ENCODE measurements around the gene TIA1. TPM values are rescaled to one million over a fixed set of nuclear protein-coding genes. Genes with fewer than 3 reads are reported as not detected.

TIA1 gene
- total RNA-seq, 1 experiment from 2014 or later, result 150 TPM

DNA sequence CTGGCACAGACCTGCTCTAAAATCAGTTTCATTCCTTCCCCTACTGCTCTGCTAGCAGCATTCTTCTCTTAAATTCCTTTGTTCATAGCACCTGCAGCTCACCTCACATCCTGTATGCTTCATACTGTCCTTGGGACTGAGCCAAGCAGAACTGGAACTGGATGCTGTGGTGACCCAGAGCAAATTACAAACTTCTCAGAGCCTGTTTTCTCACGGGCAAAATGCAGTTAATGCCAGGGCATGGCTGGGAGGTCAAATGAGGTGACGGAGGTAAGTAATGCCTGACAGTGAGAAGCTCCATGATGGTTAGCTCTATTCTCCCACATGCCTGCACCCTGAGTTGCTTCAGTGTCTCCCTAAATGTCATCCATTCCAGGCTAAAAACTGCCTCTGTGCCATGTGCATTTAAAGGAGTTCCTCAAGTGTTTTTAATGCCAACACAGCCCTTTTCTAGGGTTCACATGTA is 87.3 kb downstream of the TIA1 start:
- CTCF ChIA-PET, result no interaction called here
- POLR2A ChIA-PET, result no interaction called here
- Mint-ChIP-seq H3K27me3 (ENCODE audit: low read depth) (no peaks in the 10 kb centered on the region), H3K36me3 (peaks cover 14% of the 10 kb centered on the region), H3K4me3 (no peak overlapping the region), H3K9me3 (no peaks in the 10 kb centered on the region), H3K4me1 (no peaks in the 10 kb centered on the region), H3K27ac (peak overlapping the region; percentile 38; the same call in 1 of the 2 replicates)
- DNase-seq (ENCODE audit: low spot score) (no peak), ATAC-seq (peak; percentile 51)
- no peak for TF ChIP-seq NFE2L1 (CRISPR knock-in tag; IDR thresholded peaks at IDR 0.05)
- TF ChIP-seq TP53 (CRISPR knock-in tag; IDR thresholded peaks at IDR 0.05), result no peak
- TF ChIP-seq FOXK1 (CRISPR knock-in tag; IDR thresholded peaks at IDR 0.05), result no peak
- no peak for TF ChIP-seq ZNF138 (CRISPR knock-in tag; conservative IDR thresholded peaks at IDR 0.05)
- no peak for TF ChIP-seq FOXJ3 (CRISPR knock-in tag; IDR thresholded peaks at IDR 0.05; ENCODE audit: borderline replicate concordance)
- no peak for TF ChIP-seq ATF1 (CRISPR knock-in tag; IDR thresholded peaks at IDR 0.05)
- TF ChIP-seq, protein P1, sequence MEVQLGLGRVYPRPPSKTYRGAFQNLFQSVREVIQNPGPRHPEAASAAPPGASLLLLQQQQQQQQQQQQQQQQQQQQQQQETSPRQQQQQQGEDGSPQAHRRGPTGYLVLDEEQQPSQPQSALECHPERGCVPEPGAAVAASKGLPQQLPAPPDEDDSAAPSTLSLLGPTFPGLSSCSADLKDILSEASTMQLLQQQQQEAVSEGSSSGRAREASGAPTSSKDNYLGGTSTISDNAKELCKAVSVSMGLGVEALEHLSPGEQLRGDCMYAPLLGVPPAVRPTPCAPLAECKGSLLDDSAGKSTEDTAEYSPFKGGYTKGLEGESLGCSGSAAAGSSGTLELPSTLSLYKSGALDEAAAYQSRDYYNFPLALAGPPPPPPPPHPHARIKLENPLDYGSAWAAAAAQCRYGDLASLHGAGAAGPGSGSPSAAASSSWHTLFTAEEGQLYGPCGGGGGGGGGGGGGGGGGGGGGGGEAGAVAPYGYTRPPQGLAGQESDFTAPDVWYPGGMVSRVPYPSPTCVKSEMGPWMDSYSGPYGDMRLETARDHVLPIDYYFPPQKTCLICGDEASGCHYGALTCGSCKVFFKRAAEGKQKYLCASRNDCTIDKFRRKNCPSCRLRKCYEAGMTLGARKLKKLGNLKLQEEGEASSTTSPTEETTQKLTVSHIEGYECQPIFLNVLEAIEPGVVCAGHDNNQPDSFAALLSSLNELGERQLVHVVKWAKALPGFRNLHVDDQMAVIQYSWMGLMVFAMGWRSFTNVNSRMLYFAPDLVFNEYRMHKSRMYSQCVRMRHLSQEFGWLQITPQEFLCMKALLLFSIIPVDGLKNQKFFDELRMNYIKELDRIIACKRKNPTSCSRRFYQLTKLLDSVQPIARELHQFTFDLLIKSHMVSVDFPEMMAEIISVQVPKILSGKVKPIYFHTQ (CRISPR knock-in tag; IDR thresholded peaks at IDR 0.05), result no peak
- TF ChIP-seq, protein P2, sequence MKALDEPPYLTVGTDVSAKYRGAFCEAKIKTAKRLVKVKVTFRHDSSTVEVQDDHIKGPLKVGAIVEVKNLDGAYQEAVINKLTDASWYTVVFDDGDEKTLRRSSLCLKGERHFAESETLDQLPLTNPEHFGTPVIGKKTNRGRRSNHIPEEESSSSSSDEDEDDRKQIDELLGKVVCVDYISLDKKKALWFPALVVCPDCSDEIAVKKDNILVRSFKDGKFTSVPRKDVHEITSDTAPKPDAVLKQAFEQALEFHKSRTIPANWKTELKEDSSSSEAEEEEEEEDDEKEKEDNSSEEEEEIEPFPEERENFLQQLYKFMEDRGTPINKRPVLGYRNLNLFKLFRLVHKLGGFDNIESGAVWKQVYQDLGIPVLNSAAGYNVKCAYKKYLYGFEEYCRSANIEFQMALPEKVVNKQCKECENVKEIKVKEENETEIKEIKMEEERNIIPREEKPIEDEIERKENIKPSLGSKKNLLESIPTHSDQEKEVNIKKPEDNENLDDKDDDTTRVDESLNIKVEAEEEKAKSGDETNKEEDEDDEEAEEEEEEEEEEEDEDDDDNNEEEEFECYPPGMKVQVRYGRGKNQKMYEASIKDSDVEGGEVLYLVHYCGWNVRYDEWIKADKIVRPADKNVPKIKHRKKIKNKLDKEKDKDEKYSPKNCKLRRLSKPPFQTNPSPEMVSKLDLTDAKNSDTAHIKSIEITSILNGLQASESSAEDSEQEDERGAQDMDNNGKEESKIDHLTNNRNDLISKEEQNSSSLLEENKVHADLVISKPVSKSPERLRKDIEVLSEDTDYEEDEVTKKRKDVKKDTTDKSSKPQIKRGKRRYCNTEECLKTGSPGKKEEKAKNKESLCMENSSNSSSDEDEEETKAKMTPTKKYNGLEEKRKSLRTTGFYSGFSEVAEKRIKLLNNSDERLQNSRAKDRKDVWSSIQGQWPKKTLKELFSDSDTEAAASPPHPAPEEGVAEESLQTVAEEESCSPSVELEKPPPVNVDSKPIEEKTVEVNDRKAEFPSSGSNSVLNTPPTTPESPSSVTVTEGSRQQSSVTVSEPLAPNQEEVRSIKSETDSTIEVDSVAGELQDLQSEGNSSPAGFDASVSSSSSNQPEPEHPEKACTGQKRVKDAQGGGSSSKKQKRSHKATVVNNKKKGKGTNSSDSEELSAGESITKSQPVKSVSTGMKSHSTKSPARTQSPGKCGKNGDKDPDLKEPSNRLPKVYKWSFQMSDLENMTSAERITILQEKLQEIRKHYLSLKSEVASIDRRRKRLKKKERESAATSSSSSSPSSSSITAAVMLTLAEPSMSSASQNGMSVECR (CRISPR knock-in tag; IDR thresholded peaks at IDR 0.05; ENCODE audit: borderline replicate concordance), result no peak
- TF ChIP-seq NR3C1 (CRISPR knock-in tag; conservative IDR thresholded peaks at IDR 0.05; ENCODE audit: low read depth), result no peak
- TF ChIP-seq, protein P3, sequence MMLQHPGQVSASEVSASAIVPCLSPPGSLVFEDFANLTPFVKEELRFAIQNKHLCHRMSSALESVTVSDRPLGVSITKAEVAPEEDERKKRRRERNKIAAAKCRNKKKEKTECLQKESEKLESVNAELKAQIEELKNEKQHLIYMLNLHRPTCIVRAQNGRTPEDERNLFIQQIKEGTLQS (CRISPR knock-in tag; conservative IDR thresholded peaks at IDR 0.05), result no peak
- no peak for TF ChIP-seq ZNF671 (CRISPR knock-in tag; IDR thresholded peaks at IDR 0.05)
- TF ChIP-seq, protein P4, sequence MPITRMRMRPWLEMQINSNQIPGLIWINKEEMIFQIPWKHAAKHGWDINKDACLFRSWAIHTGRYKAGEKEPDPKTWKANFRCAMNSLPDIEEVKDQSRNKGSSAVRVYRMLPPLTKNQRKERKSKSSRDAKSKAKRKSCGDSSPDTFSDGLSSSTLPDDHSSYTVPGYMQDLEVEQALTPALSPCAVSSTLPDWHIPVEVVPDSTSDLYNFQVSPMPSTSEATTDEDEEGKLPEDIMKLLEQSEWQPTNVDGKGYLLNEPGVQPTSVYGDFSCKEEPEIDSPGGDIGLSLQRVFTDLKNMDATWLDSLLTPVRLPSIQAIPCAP (CRISPR knock-in tag; IDR thresholded peaks at IDR 0.05), result no peak
- TF ChIP-seq NR1H2 (CRISPR knock-in tag; IDR thresholded peaks at IDR 0.05), result no peak
- TF ChIP-seq ZNF219 (CRISPR knock-in tag; IDR thresholded peaks at IDR 0.05; ENCODE audit: borderline replicate concordance), result no peak
- TF ChIP-seq, protein P5, sequence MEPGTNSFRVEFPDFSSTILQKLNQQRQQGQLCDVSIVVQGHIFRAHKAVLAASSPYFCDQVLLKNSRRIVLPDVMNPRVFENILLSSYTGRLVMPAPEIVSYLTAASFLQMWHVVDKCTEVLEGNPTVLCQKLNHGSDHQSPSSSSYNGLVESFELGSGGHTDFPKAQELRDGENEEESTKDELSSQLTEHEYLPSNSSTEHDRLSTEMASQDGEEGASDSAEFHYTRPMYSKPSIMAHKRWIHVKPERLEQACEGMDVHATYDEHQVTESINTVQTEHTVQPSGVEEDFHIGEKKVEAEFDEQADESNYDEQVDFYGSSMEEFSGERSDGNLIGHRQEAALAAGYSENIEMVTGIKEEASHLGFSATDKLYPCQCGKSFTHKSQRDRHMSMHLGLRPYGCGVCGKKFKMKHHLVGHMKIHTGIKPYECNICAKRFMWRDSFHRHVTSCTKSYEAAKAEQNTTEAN (CRISPR knock-in tag; IDR thresholded peaks at IDR 0.05), result no peak
- TF ChIP-seq, protein P6, sequence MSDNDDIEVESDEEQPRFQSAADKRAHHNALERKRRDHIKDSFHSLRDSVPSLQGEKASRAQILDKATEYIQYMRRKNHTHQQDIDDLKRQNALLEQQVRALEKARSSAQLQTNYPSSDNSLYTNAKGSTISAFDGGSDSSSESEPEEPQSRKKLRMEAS (CRISPR knock-in tag; IDR thresholded peaks at IDR 0.05), result no peak
- TF ChIP-seq, protein P7, sequence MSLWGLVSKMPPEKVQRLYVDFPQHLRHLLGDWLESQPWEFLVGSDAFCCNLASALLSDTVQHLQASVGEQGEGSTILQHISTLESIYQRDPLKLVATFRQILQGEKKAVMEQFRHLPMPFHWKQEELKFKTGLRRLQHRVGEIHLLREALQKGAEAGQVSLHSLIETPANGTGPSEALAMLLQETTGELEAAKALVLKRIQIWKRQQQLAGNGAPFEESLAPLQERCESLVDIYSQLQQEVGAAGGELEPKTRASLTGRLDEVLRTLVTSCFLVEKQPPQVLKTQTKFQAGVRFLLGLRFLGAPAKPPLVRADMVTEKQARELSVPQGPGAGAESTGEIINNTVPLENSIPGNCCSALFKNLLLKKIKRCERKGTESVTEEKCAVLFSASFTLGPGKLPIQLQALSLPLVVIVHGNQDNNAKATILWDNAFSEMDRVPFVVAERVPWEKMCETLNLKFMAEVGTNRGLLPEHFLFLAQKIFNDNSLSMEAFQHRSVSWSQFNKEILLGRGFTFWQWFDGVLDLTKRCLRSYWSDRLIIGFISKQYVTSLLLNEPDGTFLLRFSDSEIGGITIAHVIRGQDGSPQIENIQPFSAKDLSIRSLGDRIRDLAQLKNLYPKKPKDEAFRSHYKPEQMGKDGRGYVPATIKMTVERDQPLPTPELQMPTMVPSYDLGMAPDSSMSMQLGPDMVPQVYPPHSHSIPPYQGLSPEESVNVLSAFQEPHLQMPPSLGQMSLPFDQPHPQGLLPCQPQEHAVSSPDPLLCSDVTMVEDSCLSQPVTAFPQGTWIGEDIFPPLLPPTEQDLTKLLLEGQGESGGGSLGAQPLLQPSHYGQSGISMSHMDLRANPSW (CRISPR knock-in tag; conservative IDR thresholded peaks at IDR 0.05; ENCODE audit: low read depth), result no peak
- TF ChIP-seq, protein P8, sequence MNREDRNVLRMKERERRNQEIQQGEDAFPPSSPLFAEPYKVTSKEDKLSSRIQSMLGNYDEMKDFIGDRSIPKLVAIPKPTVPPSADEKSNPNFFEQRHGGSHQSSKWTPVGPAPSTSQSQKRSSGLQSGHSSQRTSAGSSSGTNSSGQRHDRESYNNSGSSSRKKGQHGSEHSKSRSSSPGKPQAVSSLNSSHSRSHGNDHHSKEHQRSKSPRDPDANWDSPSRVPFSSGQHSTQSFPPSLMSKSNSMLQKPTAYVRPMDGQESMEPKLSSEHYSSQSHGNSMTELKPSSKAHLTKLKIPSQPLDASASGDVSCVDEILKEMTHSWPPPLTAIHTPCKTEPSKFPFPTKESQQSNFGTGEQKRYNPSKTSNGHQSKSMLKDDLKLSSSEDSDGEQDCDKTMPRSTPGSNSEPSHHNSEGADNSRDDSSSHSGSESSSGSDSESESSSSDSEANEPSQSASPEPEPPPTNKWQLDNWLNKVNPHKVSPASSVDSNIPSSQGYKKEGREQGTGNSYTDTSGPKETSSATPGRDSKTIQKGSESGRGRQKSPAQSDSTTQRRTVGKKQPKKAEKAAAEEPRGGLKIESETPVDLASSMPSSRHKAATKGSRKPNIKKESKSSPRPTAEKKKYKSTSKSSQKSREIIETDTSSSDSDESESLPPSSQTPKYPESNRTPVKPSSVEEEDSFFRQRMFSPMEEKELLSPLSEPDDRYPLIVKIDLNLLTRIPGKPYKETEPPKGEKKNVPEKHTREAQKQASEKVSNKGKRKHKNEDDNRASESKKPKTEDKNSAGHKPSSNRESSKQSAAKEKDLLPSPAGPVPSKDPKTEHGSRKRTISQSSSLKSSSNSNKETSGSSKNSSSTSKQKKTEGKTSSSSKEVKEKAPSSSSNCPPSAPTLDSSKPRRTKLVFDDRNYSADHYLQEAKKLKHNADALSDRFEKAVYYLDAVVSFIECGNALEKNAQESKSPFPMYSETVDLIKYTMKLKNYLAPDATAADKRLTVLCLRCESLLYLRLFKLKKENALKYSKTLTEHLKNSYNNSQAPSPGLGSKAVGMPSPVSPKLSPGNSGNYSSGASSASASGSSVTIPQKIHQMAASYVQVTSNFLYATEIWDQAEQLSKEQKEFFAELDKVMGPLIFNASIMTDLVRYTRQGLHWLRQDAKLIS (CRISPR knock-in tag; IDR thresholded peaks at IDR 0.05; ENCODE audit: borderline replicate concordance), result no peak

Data from WTC11 (cell line).